HCT116 (cell line): ENCODE measurements around the gene SLC35F1. TPM values are rescaled to one million over a fixed set of nuclear protein-coding genes. Genes with fewer than 3 reads are reported as not detected.

Experiments used
- ATAC-seq: fragments of 200-7000 bp; cut with Tn5 transposase; 2 replicates; pipeline ENCODE4 v1.9.1; 2020; ENCODE audit warnings: mild to moderate bottlenecking, moderate library complexity
- BruUV-seq: library from RNA; stranded (reverse); fragments of 400-500 nt; replicated peaks from 2 replicates; lab custom pipeline; 2021; lab: Mats Ljungman, UMichigan
- CTCF ChIA-PET: fragments of 300-600 bp; sonication (Branson Sonifier 250); formaldehyde crosslinking; loops from one replicate; lab custom pipeline; 2021; ENCODE audit warnings: antibody characterized with exemption; lab: Charles Lee
- POLR2A ChIA-PET: fragments of 300-600, 350-600 bp; sonication (Branson Sonifier 250); formaldehyde crosslinking; loops from one replicate; lab custom pipeline; 2021; ENCODE audit warnings: antibody characterized with exemption; lab: Charles Lee
- RAD21 ChIA-PET, 2 experiments: fragments of 300-600 bp; sonication (Branson Sonifier 250); formaldehyde crosslinking; loops; one replicate each; lab custom pipeline; 2023; ENCODE audit warnings: low total read pairs in 2 of 2; ENCODE audit not compliant: uncharacterized antibody in 2 of 2, unreplicated experiment in 2 of 2, low non-redundant PET in 1 of 2; lab: Charles Lee
- DNase-seq: peaks from one replicate; pipeline ENCODE4 v3.0.0-alpha.2; 2010; ENCODE audit warnings: low read depth, low spot score
- H2AFZ ChIP-seq: fragments of 200-600 bp; shearing (Covaris generic), sonication (generic); 2 replicates; pipeline ENCODE4 v1.6.1; 2017; ENCODE audit warnings: low read depth, mixed run types, mixed read lengths, antibody characterized with exemption, low read length; ENCODE audit not compliant: poor library complexity, severe bottlenecking
- H3K27ac ChIP-seq: 2 replicates; pipeline ENCODE4 v1.5.1; 2012; ENCODE audit warnings: low read depth, low read length
- H3K27me3 ChIP-seq: fragments of 200-600 bp; sonication (generic); 2 replicates; pipeline ENCODE4 v1.6.1; 2016; ENCODE audit warnings: mixed run types, low read length, mixed read lengths; ENCODE audit not compliant: insufficient read depth
- H3K36me3 ChIP-seq, 2 experiments: fragments of 200-500 bp in 1 of 2; fragments of 200-600 bp in 1 of 2; sonication (Bioruptor generic) in 1 of 2; sonication (generic) in 1 of 2; 2 replicates each; pipeline versions ENCODE4 v1.5.1 to v1.6.1; 2014 to 2016; ENCODE audit warnings: low read length in 2 of 2, inconsistent platforms in 1 of 2, mixed read lengths in 1 of 2, mixed run types in 1 of 2; ENCODE audit not compliant: insufficient read depth in 2 of 2, control insufficient read depth in 1 of 2
- H3K4me1 ChIP-seq, 2 experiments: fragments of 200-600 bp in 1 of 2; sonication (generic) in 1 of 2; 2 replicates each; pipeline versions ENCODE4 v1.5.1 to v1.6.1; 2012 to 2017; ENCODE audit warnings: low read length in 2 of 2, inconsistent platforms in 1 of 2, mild to moderate bottlenecking in 1 of 2, mixed read lengths in 1 of 2, mixed run types in 1 of 2, moderate library complexity in 1 of 2; ENCODE audit not compliant: insufficient read depth in 2 of 2, control insufficient read depth in 1 of 2
- H3K4me2 ChIP-seq: fragments of 200-600 bp; sonication (generic); 2 replicates; pipeline ENCODE4 v1.6.1; 2017; ENCODE audit warnings: mixed run types, low read length, mixed read lengths
- H3K4me3 ChIP-seq, 2 experiments: fragments of 200-600 bp in 1 of 2; sonication (generic) in 1 of 2; replicated peaks in 1 of 2; 2 replicates each; pipeline ENCODE4 v1.5.1; 2011 to 2016; ENCODE audit warnings: low read length in 2 of 2, control low read depth in 1 of 2, low read depth in 1 of 2, mild to moderate bottlenecking in 1 of 2, mixed read lengths in 1 of 2, mixed run types in 1 of 2
- H3K79me2 ChIP-seq: fragments of 200-600 bp; sonication (generic); 2 replicates; pipeline ENCODE4 v1.6.1; 2017; ENCODE audit warnings: mild to moderate bottlenecking, mixed run types, low read length, moderate library complexity, mixed read lengths; ENCODE audit not compliant: insufficient read depth
- H3K9ac ChIP-seq: fragments of 200-600 bp; sonication (generic); 2 replicates; pipeline ENCODE4 v1.6.1; 2016; ENCODE audit warnings: low read length, mixed read lengths
- H3K9me2 ChIP-seq: fragments of 200-600 bp; sonication (generic), shearing (Covaris generic); 2 replicates; pipeline ENCODE4 v1.6.1; 2017; ENCODE audit warnings: mixed run types, mild to moderate bottlenecking, moderate library complexity; ENCODE audit not compliant: insufficient read depth
- H3K9me3 ChIP-seq, 2 experiments: fragments of 200-500 bp in 1 of 2; fragments of 200-600 bp in 1 of 2; sonication (Bioruptor generic) in 1 of 2; sonication (generic) in 1 of 2; 2 replicates each; pipeline ENCODE4 v1.6.1; 2014 to 2017; ENCODE audit warnings: low read length in 2 of 2, mixed read lengths in 2 of 2, inconsistent platforms in 1 of 2, low read depth in 1 of 2, mild to moderate bottlenecking in 1 of 2, mixed run types in 1 of 2, moderate library complexity in 1 of 2; ENCODE audit not compliant: control insufficient read depth in 1 of 2, insufficient read depth in 1 of 2
- H4K20me1 ChIP-seq: fragments of 200-600 bp; sonication (generic), shearing (Covaris generic); 2 replicates; pipeline ENCODE4 v1.6.1; 2017; ENCODE audit warnings: mixed run types, mild to moderate bottlenecking, moderate library complexity; ENCODE audit not compliant: insufficient read depth
- CBX3 ChIP-seq: IDR thresholded peaks from 2 replicates; pipeline ENCODE4 v1.6.1; 2012; ENCODE audit warnings: low read depth
- EZH2 ChIP-seq: fragments of 200-600 bp; sonication (generic); IDR thresholded peaks from 2 replicates; pipeline ENCODE4 v1.6.1; 2017; ENCODE audit warnings: antibody characterized with exemption, mixed run types
- EZH2phosphoT487 ChIP-seq: fragments of 200-600 bp; IDR thresholded peaks from 2 replicates; pipeline ENCODE4 v1.6.1; 2018; ENCODE audit warnings: antibody characterized with exemption, borderline replicate concordance
- FOSL1 ChIP-seq: IDR thresholded peaks from 2 replicates; pipeline ENCODE4 v1.6.1; 2012; ENCODE audit warnings: low read depth
- JUND ChIP-seq: IDR thresholded peaks from 2 replicates; pipeline ENCODE4 v1.6.1; 2012
- POLR2A ChIP-seq: IDR thresholded peaks from 2 replicates; pipeline ENCODE4 v1.7.0; 2011; ENCODE audit warnings: borderline replicate concordance; ENCODE audit not compliant: insufficient read depth, insufficient read length; ENCODE audit errors: extremely low read depth
- POLR2AphosphoS5 ChIP-seq: IDR thresholded peaks from 2 replicates; pipeline ENCODE4 v1.6.1; 2011; ENCODE audit warnings: mild to moderate bottlenecking, low read depth, low read length, moderate library complexity
- RAD21 ChIP-seq: IDR thresholded peaks from 2 replicates; pipeline ENCODE4 v1.6.1; 2012; ENCODE audit warnings: low read depth, mild to moderate bottlenecking
- SIN3A ChIP-seq: IDR thresholded peaks from 2 replicates; pipeline ENCODE4 v1.6.1; 2012; ENCODE audit warnings: low read depth
- TCF7L2 ChIP-seq: IDR thresholded peaks from 2 replicates; pipeline ENCODE4 v1.7.0; 2011; ENCODE audit warnings: borderline replicate concordance, inconsistent platforms; ENCODE audit not compliant: insufficient read depth, insufficient read length; ENCODE audit errors: extremely low read depth
- intact Hi-C: fragments of 100-400 bp; cut with micrococcal nuclease; formaldehyde crosslinking; loops from 2 replicates; pipeline ENCODE4 v1.10.0; 2022
- total RNA-seq: library from RNA; stranded (reverse); gene quantifications from one replicate; pipeline ENCODE4 v1.2.1, GENCODE V29; 2021; ENCODE audit not compliant: unreplicated experiment
- TF ChIP-seq, protein P1 (sequence below): IDR thresholded peaks from 2 replicates; pipeline ENCODE4 v1.6.1; 2011; ENCODE audit warnings: mild to moderate bottlenecking, low read length, moderate library complexity; ENCODE audit not compliant: insufficient replicate concordance; ENCODE audit errors: extremely low read depth
- TF ChIP-seq, protein P2 (sequence below): IDR thresholded peaks from 2 replicates; pipeline ENCODE4 v1.6.1; 2012
- TF ChIP-seq, protein P3 (sequence below), 3 experiments: fragments of 200-600 bp in 1 of 3; sonication (generic) in 1 of 3; IDR thresholded peaks in 2 of 3; conservative IDR thresholded peaks in 1 of 3; 2 replicates each; pipeline ENCODE4 v1.5.1; 2012 to 2017; ENCODE audit warnings: low read depth in 2 of 3, low read length in 2 of 3, antibody characterized with exemption in 1 of 3, borderline replicate concordance in 1 of 3, control low read depth in 1 of 3, mild to moderate bottlenecking in 1 of 3, mixed read lengths in 1 of 3, mixed run types in 1 of 3, moderate library complexity in 1 of 3; ENCODE audit not compliant: insufficient read depth in 1 of 3

SLC35F1 gene
- total RNA-seq, 1 experiment from 2014 or later: 0.07 TPM

DNA sequence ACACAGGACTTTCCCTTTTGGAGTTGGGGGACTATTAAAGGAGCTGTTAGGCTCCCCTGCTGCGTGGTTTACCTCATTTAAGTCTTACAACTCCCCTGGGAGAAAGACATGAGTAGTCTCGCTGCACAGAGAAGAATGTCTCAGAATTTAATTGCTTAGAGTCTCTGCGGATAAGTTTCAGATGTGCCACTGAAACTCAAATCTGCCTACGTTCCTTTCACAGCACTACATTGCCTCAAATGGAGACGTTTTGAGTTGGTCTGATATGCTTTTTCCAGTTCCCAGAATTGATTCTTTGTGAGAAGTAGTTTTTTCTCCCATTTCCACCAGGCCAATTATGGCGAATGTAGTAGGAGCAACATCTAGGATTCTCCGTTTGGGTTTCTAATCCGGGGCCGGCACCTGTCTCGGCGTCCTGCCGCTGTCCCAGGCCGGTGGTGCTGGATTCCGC, 532 bp upstream of the SLC35F1 start:
- Histone ChIP-seq H3K4me3 (no peak overlapping the region), H4K20me1 (no peaks in the 10 kb centered on the region), H3K4me2 (no peak overlapping the region), H3K27me3 (0 out of 2 replicates have a peak, but pooled peaks cover 5% of the 10 kb centered on the region), H3K4me1 (no peaks in the 10 kb centered on the region), H3K9me3 (no peaks in the 10 kb centered on the region), H3K27ac (no peak overlapping the region), H3K9ac (no peak overlapping the region), H2AFZ (no peak overlapping the region), H3K9me2 (no peaks in the 10 kb centered on the region), H3K36me3 (no peaks in the 10 kb centered on the region), H3K79me2 (no peaks in the 10 kb centered on the region)
- POLR2A ChIA-PET: no interaction called here
- DNase-seq (no peak), ATAC-seq (no peak)
- TF ChIP-seq, protein P1, sequence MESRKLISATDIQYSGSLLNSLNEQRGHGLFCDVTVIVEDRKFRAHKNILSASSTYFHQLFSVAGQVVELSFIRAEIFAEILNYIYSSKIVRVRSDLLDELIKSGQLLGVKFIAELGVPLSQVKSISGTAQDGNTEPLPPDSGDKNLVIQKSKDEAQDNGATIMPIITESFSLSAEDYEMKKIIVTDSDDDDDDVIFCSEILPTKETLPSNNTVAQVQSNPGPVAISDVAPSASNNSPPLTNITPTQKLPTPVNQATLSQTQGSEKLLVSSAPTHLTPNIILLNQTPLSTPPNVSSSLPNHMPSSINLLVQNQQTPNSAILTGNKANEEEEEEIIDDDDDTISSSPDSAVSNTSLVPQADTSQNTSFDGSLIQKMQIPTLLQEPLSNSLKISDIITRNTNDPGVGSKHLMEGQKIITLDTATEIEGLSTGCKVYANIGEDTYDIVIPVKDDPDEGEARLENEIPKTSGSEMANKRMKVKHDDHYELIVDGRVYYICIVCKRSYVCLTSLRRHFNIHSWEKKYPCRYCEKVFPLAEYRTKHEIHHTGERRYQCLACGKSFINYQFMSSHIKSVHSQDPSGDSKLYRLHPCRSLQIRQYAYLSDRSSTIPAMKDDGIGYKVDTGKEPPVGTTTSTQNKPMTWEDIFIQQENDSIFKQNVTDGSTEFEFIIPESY: no peak
- TF ChIP-seq RAD21: no peak
- TF ChIP-seq POLR2AphosphoS5: no peak
- TF ChIP-seq JUND: no peak
- TF ChIP-seq EZH2phosphoT487: no peak
- TF ChIP-seq, protein P2, sequence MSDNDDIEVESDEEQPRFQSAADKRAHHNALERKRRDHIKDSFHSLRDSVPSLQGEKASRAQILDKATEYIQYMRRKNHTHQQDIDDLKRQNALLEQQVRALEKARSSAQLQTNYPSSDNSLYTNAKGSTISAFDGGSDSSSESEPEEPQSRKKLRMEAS: no peak
- TF ChIP-seq TCF7L2: no peak
- no peak for TF ChIP-seq POLR2A
- TF ChIP-seq EZH2: no peak
- TF ChIP-seq FOSL1: no peak
- TF ChIP-seq, protein P3, sequence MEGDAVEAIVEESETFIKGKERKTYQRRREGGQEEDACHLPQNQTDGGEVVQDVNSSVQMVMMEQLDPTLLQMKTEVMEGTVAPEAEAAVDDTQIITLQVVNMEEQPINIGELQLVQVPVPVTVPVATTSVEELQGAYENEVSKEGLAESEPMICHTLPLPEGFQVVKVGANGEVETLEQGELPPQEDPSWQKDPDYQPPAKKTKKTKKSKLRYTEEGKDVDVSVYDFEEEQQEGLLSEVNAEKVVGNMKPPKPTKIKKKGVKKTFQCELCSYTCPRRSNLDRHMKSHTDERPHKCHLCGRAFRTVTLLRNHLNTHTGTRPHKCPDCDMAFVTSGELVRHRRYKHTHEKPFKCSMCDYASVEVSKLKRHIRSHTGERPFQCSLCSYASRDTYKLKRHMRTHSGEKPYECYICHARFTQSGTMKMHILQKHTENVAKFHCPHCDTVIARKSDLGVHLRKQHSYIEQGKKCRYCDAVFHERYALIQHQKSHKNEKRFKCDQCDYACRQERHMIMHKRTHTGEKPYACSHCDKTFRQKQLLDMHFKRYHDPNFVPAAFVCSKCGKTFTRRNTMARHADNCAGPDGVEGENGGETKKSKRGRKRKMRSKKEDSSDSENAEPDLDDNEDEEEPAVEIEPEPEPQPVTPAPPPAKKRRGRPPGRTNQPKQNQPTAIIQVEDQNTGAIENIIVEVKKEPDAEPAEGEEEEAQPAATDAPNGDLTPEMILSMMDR (IDR thresholded peaks at IDR 0.05 in 2 of 3, conservative IDR thresholded peaks at IDR 0.05 in 1 of 3; ENCODE audit: borderline replicate concordance in 1 of 3, insufficient read depth in 1 of 3, low read depth in 2 of 3, low read length in 2 of 3): no peak
- TF ChIP-seq SIN3A: no peak
- no peak for TF ChIP-seq CBX3
- CTCF ChIA-PET: no interaction called here
- BruUV-seq: no TSS peak
- RAD21 ChIA-PET: no interaction called here
- intact Hi-C loops: no loop called here
